Neural cell (in vitro differentiated cells): ENCODE measurements around the gene KIAA1958.

Experiments used
- CTCF ChIP-seq: fragments of 450-650 bp; IDR thresholded peaks from 2 replicates; pipeline ENCODE4 v1.5.1; 2014; ENCODE audit warnings: antibody characterized with exemption, mild to moderate bottlenecking, moderate library complexity; ENCODE audit not compliant: poor library complexity, severe bottlenecking
- EP300 ChIP-seq: fragments of 450-650 bp; conservative IDR thresholded peaks from 2 replicates; pipeline ENCODE4 v1.6.1; 2014; ENCODE audit warnings: antibody characterized with exemption, mild to moderate bottlenecking, moderate library complexity; ENCODE audit not compliant: poor library complexity, severe bottlenecking
- EZH2 ChIP-seq: fragments of 200-600, 300-800 bp; shearing (Covaris generic), sonication (generic); IDR thresholded peaks from 2 replicates; pipeline ENCODE4 v1.6.1; 2014; ENCODE audit warnings: antibody characterized with exemption, low read length, borderline replicate concordance, mild to moderate bottlenecking; ENCODE audit not compliant: insufficient read depth, poor library complexity, severe bottlenecking

- no peak for TF ChIP-seq CTCF
- no peak for TF ChIP-seq EP300
- TF ChIP-seq EZH2, result no peak
Observed at GRCh38 chr9:112443200-112443599, 43.4 kb upstream of the KIAA1958 start.
